Fibroblast of gingiva (primary cell): ENCODE measurements around the gene TTLL1.
"Not testable (repeated sequence)": the region's sequence is repeated elsewhere in the genome, so short reads cannot be mapped to it uniquely, and the experiment has no call there.

Experiments used
- DNase-seq: peaks from one replicate; pipeline ENCODE4 v3.0.0-alpha.2; 2011; ENCODE audit warnings: low read depth

The TTLL1 gene

DNA sequence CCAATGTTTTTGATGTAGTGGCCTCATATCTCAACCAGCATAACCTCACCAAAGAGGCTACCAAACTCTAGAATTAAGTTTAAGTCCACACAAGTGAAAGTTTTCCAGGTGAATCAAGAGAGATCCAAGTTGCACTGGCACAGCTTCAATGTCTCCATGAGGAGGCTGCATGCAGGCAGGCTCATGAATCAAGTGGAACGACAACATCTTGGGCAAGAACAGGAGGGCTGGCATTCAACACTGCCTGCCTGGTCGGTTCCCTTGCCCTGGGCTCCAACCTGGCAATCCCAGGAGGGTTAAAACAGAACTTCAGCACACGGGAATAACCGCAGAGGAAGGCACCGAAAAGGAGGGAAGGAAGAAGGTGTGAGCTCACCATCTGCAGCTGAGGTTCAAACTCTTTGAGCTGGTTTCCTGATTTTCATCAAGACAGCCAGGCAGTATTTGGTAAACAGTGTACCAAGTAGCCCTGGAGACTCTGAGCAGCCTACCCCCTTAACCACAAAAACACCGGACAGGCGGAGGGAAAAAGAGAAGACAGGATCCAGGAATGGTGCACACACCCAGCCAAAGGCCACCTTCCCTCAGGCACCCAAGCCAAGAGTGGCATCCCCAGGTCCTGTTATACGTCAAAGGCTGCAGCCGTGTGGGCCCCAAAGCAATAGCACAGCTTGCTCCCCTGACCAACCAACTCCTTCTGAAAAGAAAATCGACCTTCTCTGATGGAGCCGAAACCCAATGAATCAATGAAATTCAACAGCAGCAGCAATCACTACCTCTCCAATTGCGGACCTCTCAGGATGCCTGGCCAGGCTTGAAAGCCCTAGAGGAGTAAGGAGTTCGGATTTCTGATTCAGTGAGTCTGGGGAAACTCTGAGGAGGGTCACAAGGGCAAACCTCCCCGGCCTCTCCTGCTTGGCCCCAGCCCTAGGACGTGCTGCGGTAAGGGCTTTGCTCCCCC lies 75.6 kb downstream of the TTLL1 start:
- DNase-seq, result no peak

DNA sequence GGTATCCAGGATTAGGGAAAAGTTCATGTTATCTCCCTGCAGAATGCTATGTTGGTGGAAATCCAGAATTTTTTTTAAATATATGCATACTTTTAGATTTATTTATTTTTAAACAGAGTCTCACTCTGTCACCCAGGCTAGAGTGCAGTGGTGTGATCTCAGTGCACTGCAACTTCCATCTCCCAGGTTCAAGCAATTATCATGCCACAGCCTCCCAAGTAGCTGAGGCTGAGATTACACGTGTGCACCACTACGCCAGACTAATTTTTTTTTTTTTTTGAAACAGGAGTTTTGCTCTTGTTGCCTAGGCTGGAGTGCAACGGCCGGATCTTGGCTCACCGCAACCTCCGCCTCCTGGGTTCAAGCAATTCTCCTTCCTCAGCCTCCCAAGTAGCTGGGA lies 76.8 kb downstream of the TTLL1 start:
- peak; percentile 43 for DNase-seq

DNA sequence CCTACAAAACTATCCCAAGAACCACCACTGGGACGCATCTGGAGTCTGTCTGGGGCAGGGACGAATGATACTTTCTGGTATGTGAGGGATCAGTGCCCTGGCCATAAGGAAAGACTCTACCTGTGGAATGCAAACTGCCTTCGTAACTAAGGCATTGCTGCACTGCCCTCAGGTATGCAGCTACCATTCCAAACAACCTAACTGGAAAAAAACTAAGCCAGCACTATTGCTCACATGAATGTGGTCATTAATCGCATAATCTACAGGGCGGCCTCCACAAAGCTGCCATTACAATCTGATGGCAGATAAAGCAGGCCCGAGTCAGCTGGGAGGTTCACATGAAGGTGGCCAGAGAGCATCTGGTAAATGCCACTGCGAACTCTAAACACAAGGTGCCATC lies 78.1 kb downstream of the TTLL1 start:
- DNase-seq, result no peak

DNA sequence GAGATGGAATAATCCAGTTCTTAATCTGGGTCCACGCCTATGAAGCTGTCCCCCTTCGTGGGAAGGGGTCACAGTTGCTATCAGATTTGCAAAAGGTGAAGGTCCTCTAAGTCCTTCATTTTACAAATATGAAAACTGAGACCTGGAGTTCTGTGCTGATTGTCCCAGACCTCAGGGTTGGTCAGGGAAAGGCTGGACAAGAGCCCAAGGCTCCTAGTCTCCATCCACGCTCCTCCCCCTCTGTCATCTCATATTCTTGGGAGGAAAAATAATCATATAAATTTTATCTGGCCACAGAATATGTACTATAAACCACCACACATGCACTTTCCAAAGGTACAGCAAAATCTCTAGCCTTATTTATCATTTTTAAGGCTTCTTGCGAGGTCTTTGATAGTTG lies 79.7 kb downstream of the TTLL1 start:
- no peak for DNase-seq

DNA sequence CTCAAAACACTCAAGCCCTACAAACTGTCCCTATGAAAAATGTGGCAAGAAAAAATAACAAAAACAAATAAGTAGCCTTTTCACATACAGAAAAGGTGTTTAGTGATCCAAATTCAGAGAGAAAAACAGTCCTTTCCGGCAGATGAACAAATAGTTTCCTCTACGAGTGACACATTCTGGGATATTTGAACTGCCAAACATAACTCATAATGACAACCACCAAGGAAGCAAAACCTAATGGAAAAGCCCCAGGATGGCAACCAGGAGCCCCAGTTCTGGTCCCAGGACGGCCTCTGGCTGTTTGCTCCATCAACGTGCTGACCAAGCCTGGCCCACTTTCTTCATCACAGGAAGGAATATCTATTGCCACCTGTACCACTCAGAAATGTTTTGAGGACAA lies 80.3 kb downstream of the TTLL1 start:
- DNase-seq, result no peak

DNA sequence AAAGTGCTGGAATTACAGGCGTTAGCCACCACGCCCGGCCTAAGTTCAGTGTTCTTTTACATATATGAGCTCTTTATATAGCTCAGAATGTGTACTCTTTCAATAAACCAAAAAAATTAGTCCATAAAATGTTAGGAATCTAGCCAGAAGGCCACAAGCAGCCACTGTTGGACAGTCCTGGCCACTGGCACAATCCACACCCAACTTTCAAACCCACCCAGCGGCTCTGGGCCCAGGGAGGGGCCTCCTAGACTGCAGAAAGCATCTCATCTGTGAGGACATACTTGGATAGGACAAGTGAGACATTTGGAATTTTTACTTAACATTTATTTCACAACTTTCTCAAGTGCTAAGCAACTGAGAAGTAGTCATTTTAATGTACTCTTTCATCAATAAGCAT lies 80.7 kb downstream of the TTLL1 start:
- DNase-seq, result peak; percentile 41

DNA sequence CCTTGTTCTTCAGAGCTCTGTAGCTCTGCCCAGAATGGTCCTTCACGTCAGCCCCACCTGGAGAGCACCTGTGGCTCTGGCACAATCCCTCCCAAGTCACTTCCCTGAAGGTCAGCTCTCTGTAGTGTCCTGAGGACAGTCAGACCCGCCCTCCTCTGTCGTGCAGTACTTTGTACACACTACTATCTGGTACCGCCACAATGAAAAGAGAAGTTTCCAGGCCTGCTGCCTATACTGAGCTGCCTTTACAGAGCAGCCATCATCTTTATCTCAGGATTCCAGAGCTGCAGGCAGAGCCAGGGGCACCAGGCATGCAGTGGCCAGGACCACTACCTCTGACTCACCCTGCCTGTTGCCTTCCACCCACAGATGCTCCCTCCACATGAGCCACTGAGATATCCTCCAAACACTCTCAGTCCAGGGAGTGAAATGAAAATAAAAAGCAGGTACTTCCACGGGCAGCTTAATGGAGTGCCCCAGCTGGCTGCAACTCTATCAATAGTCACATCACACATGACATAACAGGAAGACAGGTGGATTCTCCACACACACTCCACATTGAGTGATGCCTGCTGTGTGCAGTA lies 81.6 kb downstream of the TTLL1 start:
- no peak for DNase-seq

DNA sequence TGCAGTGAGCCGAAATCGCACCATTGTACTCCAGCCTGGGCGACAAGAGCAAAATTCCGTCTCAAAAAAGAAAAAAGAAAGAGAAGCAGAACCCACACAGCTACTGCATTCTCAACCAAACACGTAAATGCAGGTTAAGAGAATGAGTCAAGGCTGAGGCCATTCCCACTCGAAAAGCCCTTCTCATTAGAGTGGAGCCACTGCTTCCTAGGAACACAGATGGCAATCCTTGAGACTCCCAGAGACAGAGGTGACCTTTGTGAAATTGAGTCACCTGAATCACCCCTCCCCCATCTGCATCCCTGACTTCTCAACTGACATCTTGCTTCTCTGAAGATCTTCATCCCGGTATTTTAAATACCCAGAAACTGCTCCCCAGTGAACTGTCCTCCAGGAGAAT lies 82.4 kb downstream of the TTLL1 start:
- no peak for DNase-seq

DNA sequence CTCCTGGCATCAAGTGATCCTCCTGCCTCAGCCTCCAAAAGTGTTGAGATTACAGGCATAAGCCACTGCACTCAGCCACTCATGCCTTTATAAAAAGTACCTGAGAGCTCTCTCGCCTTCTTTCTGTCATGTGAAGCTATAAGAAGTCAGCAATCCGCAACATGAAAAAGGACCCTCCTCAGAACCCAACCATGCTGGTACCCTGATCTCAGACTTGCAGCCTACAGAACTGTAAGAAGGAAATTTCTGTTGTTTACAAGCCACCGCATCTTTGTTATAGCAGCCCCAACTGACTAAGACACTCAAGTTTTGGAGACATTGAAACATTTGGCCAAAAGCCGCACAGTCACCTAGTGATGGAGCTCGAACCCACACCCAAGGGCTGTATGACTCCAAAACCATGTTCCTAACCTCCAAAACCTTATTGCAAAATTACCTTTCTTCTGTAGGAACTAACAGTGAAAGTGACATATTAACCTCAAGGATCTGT lies 83.1 kb downstream of the TTLL1 start:
- no peak for DNase-seq

DNA sequence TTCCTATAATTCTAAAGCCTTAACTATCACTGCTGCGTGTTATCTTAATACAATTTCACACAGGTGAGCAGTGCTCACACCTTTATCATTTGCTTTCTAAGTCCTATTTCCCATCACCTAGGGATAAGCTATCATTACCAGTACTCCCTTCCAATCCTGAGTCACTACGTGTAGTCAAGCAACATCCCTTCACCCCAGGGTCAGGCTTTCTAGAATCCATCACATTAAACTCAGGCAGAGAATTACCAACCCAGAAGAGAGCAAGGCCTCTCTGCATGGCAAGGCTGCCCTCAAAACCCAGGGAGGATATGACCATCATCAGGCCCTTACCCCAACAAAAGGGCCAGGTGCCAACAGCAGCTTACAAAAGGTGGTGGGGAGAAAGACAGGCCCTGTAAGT lies 84.1 kb downstream of the TTLL1 start:
- DNase-seq, result no peak

DNA sequence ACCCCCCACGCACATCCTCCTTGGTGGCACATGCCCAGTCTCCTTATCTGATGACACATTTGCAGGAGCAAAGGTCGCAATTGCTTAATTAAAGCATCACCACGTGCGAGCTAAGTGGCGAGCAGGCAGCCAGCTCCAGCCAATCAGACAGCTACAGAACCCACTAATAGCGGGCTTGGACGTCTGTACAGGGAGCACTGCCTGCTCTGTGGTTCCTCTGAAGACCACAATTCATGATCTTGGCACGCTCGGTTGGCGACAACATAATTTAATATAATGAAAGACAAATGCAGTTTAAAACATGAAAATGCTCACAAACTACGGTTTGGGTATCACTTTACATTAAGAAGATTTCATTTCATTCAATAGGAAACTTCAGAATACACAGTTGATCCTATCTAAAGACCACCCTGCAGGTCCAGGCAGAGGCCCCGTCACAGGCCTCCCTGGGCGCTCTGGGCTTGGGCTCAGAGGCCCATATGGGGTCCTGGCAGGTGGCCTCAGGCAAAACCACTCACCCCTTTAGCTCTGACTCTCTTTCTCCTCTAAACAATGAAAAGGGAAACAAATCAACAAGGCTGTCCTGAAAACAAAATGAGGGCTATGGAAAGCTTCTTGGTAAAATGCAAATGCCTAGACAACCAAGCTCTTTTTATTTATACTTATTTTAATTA lies 84.7 kb downstream of the TTLL1 start:
- DNase-seq, result peak; percentile 85

DNA sequence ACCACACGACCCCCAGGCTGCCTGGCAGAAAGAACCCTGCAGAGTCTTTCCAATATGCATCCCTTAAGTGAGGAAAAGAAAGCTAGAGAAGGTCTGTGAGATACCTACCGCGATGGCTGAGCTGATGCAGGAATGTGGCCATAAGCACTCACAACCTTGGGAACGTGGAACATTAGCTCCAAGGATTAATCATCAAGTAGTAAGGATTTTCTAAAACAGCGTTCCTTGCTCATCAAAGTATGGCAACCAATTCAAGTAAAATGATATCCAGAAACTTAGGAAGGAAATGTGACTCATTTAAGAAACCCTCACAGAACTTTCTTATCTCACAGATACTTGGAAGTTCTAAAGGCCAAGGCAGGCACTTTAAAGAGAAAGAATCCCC lies 87.0 kb downstream of the TTLL1 start:
- DNase-seq, result peak; percentile 44

DNA sequence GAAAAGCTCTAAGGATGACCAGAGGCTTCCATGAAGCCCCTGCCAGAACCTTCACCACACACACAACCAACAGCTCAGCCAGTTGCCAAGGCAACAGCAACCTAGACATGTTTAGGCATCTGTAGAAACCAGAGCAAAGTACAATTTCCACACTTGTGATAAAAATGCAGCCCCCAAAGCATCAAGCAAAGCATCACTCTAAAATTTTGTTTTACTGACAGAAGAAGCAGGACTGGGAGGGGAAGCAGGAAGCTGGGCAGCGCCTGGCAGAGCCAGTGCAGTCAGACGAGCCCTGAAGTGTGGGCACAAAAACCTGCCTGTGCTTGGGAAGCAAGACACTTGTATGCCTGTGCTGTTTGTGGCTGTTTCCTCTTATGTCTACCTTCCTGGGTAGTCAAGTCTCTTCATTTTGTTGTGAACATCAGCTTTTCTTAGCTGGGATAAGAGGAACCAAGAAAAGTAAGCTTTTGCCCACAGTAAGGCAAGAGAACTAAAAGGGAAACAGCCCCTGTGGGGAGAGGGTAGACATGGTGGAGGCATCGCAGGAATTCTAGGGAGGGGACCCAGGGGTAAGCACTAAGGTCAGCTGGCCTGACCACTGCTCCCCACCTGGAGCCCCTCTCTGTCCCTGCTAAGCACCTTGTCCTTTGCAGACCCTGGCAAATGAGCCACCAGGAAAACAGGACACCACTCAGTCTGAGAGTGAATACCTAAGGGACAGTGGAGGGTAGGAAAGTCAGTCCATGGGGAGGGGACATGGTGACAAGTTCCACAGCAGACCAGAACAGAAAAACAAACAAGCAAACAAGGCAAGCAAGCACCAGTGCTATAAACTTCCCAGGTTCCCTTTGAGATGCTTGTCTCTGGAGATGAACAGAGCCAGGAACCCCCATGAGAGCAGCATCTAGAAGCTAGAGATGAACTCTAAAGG lies 87.7 kb downstream of the TTLL1 start:
- DNase-seq, result peak; percentile 62

DNA sequence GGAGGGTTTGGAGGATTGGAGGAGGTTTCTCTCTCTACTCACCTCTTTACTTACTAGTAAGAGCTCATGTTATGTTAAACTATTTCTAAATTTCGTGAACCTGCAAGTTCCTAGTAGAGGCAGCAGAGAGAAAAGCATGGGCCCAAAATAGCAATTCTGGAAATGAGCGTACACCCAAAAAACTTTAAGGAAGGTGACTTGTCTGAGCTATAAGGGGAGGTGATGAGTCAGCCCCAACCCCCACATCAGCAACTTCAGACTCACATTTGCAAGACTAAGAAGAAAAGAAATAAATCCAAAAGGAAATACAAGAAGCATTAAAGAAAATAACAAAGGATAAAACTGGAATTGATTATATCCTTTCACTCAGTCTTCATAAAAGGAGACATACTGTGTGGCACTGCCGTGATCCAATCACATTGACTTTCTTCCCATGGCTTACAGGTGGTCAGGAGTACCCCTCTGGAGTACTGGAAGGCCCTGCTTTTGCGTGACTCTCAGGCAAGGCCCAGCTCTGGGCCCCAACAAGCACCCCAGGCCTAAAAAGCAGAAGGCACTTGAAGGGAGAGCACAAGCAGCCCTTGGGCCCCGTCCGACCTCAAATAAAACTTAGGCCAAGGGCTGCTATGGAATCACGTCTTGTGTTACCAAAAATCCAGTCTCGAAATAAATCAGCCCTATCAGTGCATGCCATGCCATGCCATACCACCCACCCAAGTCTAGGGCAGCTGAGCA lies 88.6 kb downstream of the TTLL1 start:
- no peak for DNase-seq

DNA sequence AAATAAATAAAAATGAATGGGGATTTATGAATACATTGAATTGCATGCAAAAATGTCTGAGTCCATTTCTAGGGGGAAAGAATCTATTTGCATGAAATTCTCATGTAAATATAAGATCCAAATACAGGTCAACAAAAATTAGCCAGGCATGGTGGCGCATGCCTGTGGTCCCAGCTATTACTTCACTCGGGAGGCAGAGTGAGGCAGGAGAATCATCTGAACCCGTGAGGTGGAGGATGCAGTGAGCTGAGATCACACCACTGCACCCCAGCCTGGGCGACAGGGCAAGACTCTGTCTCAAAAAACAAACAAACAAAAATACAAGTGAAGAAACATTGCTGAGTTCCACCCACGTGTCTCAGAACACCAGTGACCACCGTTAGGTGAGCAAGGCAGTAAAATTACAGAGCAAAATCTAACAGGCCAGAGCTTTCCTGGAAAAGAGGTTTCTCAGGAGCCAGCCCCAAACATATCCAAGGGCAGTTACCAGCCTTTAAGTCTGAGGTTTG lies 91.6 kb downstream of the TTLL1 start:
- DNase-seq, result no peak

DNA sequence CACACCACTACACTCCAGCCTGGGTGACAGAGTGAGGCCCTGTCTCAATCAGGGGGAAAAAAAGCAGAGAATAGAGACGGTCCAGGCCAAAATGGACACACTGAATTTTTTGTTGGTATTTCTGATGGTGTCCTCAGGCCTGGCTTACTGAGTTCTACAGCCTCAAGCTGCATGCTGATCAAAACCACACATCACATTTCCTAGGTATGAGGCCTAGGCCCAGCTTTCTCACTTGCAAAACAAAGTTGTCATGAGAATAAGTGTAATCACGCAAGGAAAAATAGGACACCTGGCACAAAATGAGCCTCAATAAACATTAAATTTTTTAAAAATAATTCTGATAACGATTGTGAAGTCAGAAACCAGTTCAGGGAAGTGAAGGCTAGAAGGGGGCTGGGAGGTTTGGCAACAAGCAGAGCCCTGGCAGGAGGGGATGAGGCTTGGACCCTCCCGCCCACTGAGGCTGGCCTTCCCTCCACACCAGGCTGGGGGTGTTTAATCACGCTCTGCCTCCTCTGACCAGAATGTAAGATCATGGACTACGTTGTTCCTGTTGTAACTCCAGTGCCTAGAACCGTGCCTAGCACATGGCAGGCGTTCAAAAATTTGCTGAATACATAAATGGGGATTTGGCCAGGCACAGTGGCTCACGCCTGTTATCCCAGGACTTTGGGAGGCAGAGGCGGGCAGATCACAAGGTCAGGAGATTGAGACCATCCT lies 92.4 kb downstream of the TTLL1 start:
- DNase-seq, result no peak

DNA sequence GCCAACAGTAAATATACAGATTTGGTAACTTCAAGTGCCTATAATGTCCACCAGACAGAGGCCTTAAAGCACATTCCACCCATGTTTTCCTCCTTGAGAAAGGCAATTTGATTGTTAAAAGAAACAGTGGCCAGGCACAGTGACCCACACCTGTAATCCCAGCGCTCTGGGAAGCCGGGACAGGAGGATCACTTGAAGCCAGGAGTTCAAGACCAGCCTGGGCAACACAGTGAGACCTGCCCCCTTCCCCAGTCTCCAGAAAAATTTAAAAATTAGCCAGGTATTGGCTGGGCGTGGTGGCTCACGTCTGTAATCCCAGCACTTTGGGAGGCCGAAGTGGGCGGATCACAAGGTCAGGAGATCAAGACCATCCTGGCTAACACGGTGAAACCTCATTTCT lies 93.5 kb downstream of the TTLL1 start:
- DNase-seq, result not testable (repeated sequence)

DNA sequence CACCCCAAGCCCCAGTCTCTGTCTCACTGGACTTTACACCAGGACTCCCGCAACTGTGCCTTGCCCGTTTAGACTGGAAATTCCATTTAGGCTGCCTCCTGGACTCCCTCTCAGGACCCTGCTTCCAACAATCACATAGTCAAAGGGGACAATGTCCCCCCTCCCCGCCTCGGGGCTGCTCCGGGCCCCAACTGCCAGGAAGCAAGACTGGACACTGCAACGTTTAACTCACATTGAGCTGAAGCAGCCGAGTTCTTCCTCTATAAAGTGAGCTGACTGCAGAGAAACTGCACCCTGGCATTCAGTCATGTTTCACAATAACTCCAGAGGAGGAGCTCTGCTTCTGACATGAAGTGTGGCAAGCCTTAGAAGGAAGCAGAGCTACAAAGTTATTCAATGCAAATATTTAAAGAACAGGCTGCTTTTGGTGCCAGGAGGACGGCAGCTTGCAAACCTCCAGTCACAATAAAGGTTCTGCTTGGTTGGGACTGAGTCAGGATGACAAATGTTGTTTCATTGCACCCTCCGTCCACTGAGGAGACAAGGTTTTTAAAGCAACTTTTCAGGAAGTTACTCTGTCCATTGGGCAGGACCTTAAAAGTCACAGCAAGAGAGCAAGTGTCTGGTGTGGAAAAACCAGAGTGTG lies 94.2 kb downstream of the TTLL1 start:
- peak; percentile 95 for DNase-seq

DNA sequence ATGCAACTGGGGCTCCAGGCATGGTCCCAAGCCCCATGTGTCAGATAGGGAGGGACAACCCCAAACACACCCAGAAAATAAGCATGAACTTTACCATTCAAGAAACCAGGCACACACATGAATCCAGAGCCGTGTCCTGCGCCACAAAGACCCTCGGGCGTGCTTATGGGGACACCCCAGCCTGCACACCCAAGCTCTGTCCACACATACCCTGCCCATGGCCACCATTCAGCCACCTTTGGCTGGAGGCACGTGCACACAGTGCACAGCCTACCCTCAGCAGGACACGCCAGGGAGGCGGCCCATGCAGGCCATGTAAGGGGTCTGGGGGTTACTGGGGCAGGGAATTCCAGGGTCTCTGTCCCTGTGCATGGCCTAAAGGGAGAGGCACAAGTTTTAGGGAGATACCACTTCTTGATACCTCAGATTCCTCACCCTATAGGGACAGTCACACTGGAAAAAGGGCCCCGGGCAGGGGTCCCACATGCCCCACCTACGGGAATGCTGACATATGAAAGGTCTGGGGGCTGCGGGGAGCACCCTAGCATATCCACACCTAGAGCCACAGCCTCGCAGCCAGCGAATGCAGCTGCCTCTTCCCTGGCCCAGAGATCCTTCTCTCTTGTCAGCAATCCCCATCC lies 94.8 kb downstream of the TTLL1 start:
- DNase-seq, result no peak
